A549 (cell line): Measurements from ENCODE around the gene KCTD6.

Experiments used
- CEBPB ChIP-seq, 2 experiments: fragments of >200 bp in 1 of 2; sonication (Bioruptor Twin) in 1 of 2; formaldehyde crosslinking in 1 of 2; IDR thresholded peaks; 2 replicates each; pipeline ENCODE4 v1.6.1; 2012 to 2016
- CHD2 ChIP-seq: fragments of 150-350 bp; IDR thresholded peaks from 2 replicates; pipeline ENCODE4 v1.6.1; 2014; ENCODE audit warnings: low read length; ENCODE audit not compliant: partially characterized antibody
- CTCF ChIP-seq: fragments of >200 bp; sonication (Bioruptor Twin); formaldehyde crosslinking; IDR thresholded peaks from 3 replicates; pipeline ENCODE4 v1.5.1; 2016
- EHMT2 ChIP-seq: fragments of 200-600 bp; sonication (generic); IDR thresholded peaks from 2 replicates; pipeline ENCODE4 v1.6.1; 2016; ENCODE audit warnings: antibody characterized with exemption, low read depth, mild to moderate bottlenecking, moderate library complexity
- EP300 ChIP-seq, 2 experiments: fragments of >200 bp; sonication (Bioruptor Twin); formaldehyde crosslinking; IDR thresholded peaks; 2 replicates in 1 of 2; 3 replicates in 1 of 2; pipeline ENCODE4 v1.6.1; 2016 to 2017
- HDAC2 ChIP-seq: fragments of 200-600 bp; sonication (generic); IDR thresholded peaks from 2 replicates; pipeline ENCODE4 v1.6.1; 2016
- KDM1A ChIP-seq: fragments of 200-600 bp; sonication (generic); IDR thresholded peaks from 2 replicates; pipeline ENCODE4 v1.6.1; 2016; ENCODE audit warnings: low read depth, mild to moderate bottlenecking
- NFE2L2 ChIP-seq: fragments of 150-350 bp; conservative IDR thresholded peaks from 2 replicates; pipeline ENCODE4 v1.6.1; 2014; ENCODE audit warnings: low read length
- POLR2A ChIP-seq: IDR thresholded peaks from 2 replicates; pipeline ENCODE4 v1.6.1; 2012; ENCODE audit warnings: mild to moderate bottlenecking, low read length
- RARB ChIP-seq: fragments of 250-450 bp; sonication (Bioruptor Pico); IDR thresholded peaks from 2 replicates; pipeline ENCODE4 v1.8.0; 2021; ENCODE audit warnings: mild to moderate bottlenecking, moderate library complexity
- RCOR1 ChIP-seq: fragments of 150-350 bp; IDR thresholded peaks from 2 replicates; pipeline ENCODE4 v1.6.1; 2014; ENCODE audit warnings: antibody characterized with exemption, low read length, low read depth
- REST ChIP-seq: fragments of 200-600 bp; sonication (generic); IDR thresholded peaks from 2 replicates; pipeline ENCODE4 v1.6.1; 2016; ENCODE audit warnings: antibody characterized with exemption, mild to moderate bottlenecking, moderate library complexity
- SMC3 ChIP-seq: fragments of >200 bp; sonication (Bioruptor Twin); formaldehyde crosslinking; IDR thresholded peaks from 3 replicates; pipeline ENCODE4 v1.6.1; 2018; ENCODE audit warnings: inconsistent platforms
- ZFP36 ChIP-seq: fragments of 450-650 bp; IDR thresholded peaks from 2 replicates; pipeline ENCODE4 v1.6.1; 2014; ENCODE audit warnings: borderline replicate concordance; ENCODE audit not compliant: partially characterized antibody

GRCh38 chr3:58497097-58497496 is 5.2 kb downstream of the KCTD6 start:
- TF ChIP-seq ZFP36 (no peak), KDM1A (no peak), HDAC2 (no peak), EP300 (IDR thresholded peaks at IDR 0.05) (no peak), CTCF (no peak), RARB (CRISPR knock-in tag) (no peak), POLR2A (no peak), SMC3 (no peak), REST (no peak), RCOR1 (no peak), CHD2 (no peak), NFE2L2 (no peak), CEBPB (IDR thresholded peaks at IDR 0.05) (no peak), EHMT2 (no peak)
